Stimulated activated CD8-positive, alpha-beta memory T cell treated with anti-CD3 and anti-CD28 coated beads, Interleukin-2, amount 100 ng/mL, for 48 hours (primary cell): ENCODE measurements around the gene CELSR1.
A peak's percentile ranks its signal among the peaks of the same experiment; 100 is the strongest.

Source experiments
- DNase-seq, 2 donors: peaks; one replicate each; pipeline ENCODE4 v3.0.0-alpha.2; 2020; ENCODE audit warnings: low read depth in 2 of 2

The CELSR1 gene

GRCh38 chr22:46574993-46575910 lies 37.8 kb upstream of the CELSR1 start:
- DNase-seq: no peak

GRCh38 chr22:46574438-46574992 lies 37.1 kb upstream of the CELSR1 start:
- no peak for DNase-seq

- DNase-seq: no peak
Observed at GRCh38 chr22:46573781-46574437, 36.5 kb upstream of the CELSR1 start.

GRCh38 chr22:46572911-46573780 lies 35.7 kb upstream of the CELSR1 start:
- no peak for DNase-seq

- no peak for DNase-seq
Observed at GRCh38 chr22:46571642-46572250, 34.3 kb upstream of the CELSR1 start.

- DNase-seq: no peak
Observed at GRCh38 chr22:46569848-46570695, 32.7 kb upstream of the CELSR1 start.

GRCh38 chr22:46569055-46569847 lies 31.8 kb upstream of the CELSR1 start:
- DNase-seq: no peak

- DNase-seq: no peak
Observed at GRCh38 chr22:46568102-46568809, 30.8 kb upstream of the CELSR1 start.

- no peak for DNase-seq
Observed at GRCh38 chr22:46567471-46567870, 30.1 kb upstream of the CELSR1 start.

- DNase-seq: no peak
Observed at GRCh38 chr22:46564084-46564714, 26.8 kb upstream of the CELSR1 start.

GRCh38 chr22:46563381-46564083 lies 26.1 kb upstream of the CELSR1 start:
- DNase-seq: peak; percentile 70 to 76

- no peak for DNase-seq
Observed at GRCh38 chr22:46561435-46561905, 24.1 kb upstream of the CELSR1 start.

- DNase-seq: no peak
Observed at GRCh38 chr22:46560696-46561295, 23.4 kb upstream of the CELSR1 start.

GRCh38 chr22:46557736-46558480 lies 20.5 kb upstream of the CELSR1 start:
- DNase-seq: no peak

GRCh38 chr22:46556775-46557174 lies 19.4 kb upstream of the CELSR1 start:
- DNase-seq: no peak

GRCh38 chr22:46553189-46553588 lies 15.8 kb upstream of the CELSR1 start:
- DNase-seq: no peak

- no peak for DNase-seq
Observed at GRCh38 chr22:46551996-46552395, 14.6 kb upstream of the CELSR1 start.
